Activated T-cell treated with anti-CD3 and anti-CD28 coated beads for 24 hours (primary cell): ENCODE measurements around the gene DENND1A.
"Not testable (repeated sequence)": the region's sequence is repeated elsewhere in the genome, so short reads cannot be mapped to it uniquely, and the experiment has no call there.

ENCODE experiments used
- DNase-seq: peaks from one replicate; pipeline ENCODE4 v3.0.0-alpha.2; 2020; ENCODE audit warnings: low read depth

The DENND1A gene

GRCh38 chr9:123411191-123411590 lies 518.7 kb downstream of the DENND1A start:
- no peak for DNase-seq

GRCh38 chr9:123410281-123410910 lies 519.5 kb downstream of the DENND1A start:
- DNase-seq, result no peak

DNA sequence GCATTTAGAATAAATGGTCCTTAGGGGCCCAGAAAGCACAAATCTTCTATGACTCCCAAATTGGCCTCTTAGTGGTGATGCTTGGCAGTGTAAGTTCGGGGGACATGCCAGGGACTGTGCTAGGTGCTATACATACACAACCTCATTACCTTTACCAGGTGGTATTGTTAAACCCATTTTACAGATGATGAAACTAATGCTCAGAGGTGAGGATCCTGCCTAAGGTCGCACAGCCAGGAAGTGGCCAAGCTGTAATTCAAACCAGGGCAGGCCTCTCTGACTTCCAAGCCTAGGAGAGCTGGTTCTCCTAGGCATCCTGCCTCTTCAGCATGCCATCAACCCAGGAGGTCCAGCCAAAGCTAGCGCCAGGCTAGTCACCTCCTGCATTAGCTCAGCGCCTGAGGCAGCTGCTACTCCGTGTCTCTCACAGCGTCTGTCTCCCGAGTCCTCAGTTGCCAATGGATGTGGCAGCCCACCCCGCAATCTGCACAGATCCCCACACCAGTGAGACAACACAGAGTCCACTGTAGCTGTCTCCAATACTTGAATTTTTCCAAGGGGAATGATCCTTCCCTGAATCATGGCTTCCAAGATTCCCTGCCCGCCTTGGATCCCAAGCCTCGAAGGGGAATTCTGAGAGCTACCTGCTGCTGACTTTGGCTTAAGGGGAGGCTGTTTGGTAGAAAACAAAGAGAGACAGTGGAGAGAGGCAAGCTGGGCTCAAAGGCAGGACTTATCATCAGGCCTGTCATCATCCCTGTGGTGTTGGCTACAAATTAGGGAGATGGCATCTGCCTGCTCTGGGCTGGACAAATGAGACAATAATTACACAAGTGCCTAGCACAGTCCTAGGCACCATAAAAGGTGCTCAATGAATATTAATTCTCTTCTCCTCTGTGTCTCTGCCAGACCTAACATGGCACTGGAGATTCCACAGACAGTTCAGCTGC lies 521.3 kb downstream of the DENND1A start:
- no peak for DNase-seq

- no peak for DNase-seq
Observed at GRCh38 chr9:123407217-123407851, 522.6 kb downstream of the DENND1A start.

GRCh38 chr9:123406691-123407216 lies 523.2 kb downstream of the DENND1A start:
- DNase-seq, result no peak

- no peak for DNase-seq
Observed at GRCh38 chr9:123406016-123406415, 523.9 kb downstream of the DENND1A start.

- DNase-seq, result no peak
Observed at GRCh38 chr9:123402981-123403509, 526.9 kb downstream of the DENND1A start.

DNA sequence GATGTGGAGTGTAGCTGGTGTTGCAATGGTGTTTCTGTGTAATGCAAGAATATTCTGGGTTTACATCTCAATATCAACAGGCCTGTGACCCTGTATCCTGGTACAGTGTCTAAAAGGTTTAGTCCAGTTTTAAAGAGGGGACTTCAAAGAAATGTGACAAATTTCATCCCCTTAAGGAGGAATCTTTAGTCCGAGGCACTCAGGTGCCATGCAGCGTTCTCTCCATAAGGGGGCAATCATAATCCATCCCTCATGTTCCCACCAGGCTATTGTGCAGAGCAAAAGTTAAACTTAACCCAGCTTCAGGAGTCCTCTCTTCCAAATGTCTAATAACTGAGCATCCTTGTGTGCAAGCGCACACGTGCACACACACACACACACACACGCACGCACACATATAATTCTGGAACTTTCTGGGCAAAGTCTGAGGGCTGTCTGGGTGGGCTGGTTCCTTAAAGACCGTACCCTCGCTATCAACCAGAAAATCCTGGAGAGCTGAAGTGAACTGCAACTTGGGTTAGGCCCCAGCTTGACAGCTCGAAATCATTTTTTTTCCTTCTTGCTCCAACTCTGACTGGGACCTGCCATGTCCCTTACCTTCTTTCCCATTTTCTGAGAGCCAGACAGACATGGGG lies 527.9 kb downstream of the DENND1A start:
- no peak for DNase-seq

DNA sequence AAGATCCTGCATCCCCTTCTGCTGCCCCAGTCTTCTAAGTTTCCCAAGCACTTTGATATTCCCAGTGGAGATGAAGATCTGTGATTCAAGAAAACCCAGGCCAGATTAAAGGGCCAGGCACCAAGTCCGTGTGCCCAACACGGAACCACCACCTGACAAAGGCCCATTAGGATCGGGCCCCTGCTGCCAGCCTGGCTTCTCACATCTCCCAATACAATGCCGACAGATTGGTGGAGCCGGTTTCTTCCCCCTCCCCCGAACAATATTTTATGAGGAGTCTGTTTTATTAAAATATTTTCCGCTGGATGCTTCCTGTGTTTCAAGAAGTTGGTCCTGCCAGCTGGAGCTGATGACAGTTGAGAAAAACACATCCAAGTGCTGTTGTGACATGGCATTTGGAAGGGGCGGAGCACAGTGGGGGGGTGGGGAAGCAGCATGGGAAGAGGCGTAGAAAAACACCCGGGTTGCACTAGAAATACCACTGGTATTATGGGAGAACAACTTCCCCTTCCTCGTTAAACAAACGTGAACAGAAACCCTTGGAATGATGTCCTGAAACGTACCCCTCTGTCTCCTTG lies 528.9 kb downstream of the DENND1A start:
- DNase-seq, result no peak

- no peak for DNase-seq
Observed at GRCh38 chr9:123399803-123400378, 530.0 kb downstream of the DENND1A start.

GRCh38 chr9:123398938-123399337 lies 531.0 kb downstream of the DENND1A start:
- DNase-seq, result not testable (repeated sequence)

DNA sequence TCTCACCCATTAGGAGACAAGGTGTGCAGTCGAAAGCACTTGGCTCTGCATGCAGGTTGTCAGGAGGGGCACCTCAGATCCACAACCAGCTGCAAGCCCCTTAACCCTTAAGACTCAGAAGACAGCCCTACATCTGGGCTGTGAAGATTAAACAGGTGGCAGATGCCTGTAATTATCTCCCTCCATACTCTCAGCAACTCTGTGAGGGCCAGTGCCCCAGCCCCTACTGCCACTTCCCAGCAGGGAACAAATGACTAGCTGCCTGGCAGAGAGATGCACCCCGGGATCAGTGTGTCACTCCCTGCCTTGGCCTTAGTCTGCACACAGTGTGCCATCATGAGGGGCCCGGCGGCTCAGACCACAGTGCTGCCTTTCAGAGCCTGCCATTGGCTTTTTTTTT lies 532.0 kb downstream of the DENND1A start:
- DNase-seq, result no peak

DNA sequence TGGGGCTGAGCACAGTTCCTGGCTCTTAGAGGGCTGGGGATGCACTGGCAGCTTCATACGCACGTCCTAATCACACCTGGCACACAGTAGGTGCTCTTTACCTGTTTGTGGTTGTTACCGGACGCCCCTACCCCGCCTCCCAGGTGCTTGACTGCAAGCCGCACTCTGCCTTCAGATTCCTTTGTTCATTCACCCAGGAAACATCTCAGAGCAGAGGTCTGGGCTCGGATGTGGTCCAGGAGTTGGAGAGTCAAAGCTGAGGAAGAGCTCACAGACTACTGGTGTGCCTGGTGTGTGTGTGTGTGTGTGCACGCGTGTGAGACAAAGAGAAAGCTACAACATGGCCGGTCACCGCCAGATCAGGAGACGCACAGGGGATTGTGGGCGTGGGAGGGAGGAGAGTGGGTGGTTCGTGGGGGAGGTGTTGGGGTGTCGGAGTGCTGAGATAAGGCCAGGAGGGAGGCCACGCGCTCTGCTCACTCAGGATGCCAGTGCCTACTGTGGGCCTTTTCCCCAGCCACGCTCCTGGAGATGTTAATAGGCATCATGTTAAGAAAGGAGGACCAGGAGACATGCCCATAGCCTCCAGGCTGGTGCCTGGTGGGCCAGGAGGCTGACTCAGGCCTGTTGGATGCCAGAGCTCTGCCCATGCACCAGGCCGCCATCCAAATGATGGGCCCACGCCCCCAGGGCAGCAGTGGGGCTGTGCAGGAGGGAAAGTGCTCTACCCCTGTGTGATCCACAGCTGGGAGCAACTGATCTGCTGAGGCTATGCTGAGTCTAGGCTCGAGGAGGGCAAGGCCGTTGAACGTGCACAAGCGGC lies 534.0 kb downstream of the DENND1A start:
- DNase-seq, result no peak

DNA sequence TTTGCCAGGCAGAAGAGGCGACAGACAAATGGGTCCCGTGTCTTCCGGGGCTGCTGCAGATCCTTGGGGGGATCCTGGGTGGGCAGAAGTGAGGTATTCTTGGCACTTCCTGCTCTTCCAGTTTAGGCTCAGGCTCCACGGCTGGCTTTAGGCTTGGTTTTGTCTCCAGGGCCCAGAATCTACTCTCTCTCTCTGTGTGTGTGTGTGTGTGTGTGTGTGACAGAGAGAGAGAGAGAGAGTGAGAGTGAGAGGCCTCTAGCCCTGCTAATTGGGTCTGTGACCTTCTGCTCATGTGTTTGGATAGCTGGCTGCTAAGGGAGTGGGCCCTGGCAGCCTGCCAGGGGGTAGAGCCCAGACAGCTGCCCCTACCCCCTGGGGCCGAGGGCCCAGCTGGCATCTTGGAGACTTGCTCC lies 534.6 kb downstream of the DENND1A start:
- no peak for DNase-seq

GRCh38 chr9:123394291-123395235 lies 535.4 kb downstream of the DENND1A start:
- DNase-seq, result no peak

DNA sequence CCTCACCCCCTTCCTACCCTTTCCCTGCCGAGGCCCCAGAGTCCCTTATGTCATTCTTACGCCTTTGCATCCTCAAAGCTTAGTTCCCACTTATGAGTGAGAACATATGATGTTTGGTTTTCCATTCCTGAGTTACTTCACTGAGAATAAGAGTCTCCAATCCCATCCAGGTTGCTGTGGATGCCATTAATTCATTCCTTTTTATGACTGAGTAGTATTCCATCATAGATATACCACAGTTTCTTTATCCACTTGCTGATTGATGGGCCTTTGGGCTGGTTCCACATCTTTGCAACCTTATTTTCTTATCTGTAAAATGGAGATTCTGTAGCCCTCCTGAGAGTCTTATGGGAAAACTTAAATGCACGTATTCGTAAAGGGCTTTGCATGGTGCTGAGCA lies 537.1 kb downstream of the DENND1A start:
- DNase-seq, result no peak

DNA sequence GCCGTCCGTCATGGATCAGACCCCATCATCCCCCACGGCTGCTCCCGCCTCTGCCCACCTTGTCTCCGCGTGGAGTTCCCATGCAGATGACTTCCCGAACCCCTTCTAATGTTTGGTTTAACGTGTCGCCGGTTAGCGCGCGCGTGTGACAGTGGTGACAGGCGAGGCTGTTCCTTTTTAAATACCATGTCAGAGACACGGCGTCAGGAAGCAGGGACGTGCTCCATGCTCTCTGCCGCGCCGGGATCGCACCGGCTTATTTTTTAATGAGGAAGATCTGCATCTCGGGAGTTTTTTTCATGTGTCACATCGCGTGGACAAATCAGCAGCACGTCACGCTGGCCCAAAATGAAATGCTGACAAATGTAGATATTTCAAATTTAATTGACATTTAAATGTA lies 538.0 kb downstream of the DENND1A start:
- DNase-seq, result no peak

DNA sequence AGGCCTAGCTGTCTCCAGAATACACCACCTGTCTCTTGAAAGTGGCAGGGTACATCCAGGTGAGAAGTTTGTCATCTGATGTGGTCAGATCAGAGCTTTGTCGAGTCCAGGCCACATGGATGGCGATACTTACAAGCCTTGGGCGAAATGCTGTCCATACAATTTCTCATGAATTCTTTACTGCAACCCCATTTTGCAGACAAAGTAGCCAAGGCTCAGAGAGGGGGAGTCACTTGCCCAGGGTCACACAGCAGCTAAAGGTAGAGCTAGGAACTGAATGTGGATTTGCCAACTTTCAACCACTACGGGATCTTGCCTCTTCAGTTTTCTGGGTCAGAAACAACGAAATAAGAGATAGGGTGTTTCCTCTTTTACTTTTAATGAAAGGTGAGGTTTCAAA lies 538.7 kb downstream of the DENND1A start:
- no peak for DNase-seq
